OCI-LY3 (cell line): Measurements from ENCODE around the gene MBTPS2.
A peak's percentile ranks its signal among the peaks of the same experiment; 100 is the strongest.

ENCODE experiments used
- H2AFZ ChIP-seq: fragments of 200-600, 300-600 bp; shearing (Covaris generic); 2 replicates; pipeline ENCODE4 v1.6.0; 2014; ENCODE audit warnings: antibody characterized with exemption, low read depth, low read length
- H3K27ac ChIP-seq: fragments of 200-600, 300-600 bp; sonication (generic); 2 replicates; pipeline ENCODE4 v1.5.1; 2014; ENCODE audit warnings: mild to moderate bottlenecking, low read length, moderate library complexity, mixed read lengths
- H3K27me3 ChIP-seq: fragments of 200-600, 300-600 bp; sonication (generic); 2 replicates; pipeline ENCODE4 v1.6.1; 2014; ENCODE audit warnings: low read depth, low read length, mixed read lengths
- H3K36me3 ChIP-seq: fragments of 200-600, 300-600 bp; sonication (generic); replicated peaks from 2 replicates; pipeline ENCODE3; 2014; ENCODE audit warnings: low read depth, low read length, mixed read lengths
- H3K4me1 ChIP-seq: fragments of 300-600, 200-600 bp; sonication (generic); 2 replicates; pipeline ENCODE4 v1.6.1; 2014; ENCODE audit warnings: low read length, mixed read lengths
- H3K4me2 ChIP-seq: fragments of 200-600, 300-600 bp; sonication (generic); 2 replicates; pipeline ENCODE4 v1.6.1; 2014; ENCODE audit warnings: low read length, mixed read lengths
- H3K4me3 ChIP-seq: fragments of 300-600, 200-600 bp; sonication (generic); 2 replicates; pipeline ENCODE4 v1.5.1; 2014; ENCODE audit warnings: antibody characterized with exemption, mild to moderate bottlenecking, low read length, moderate library complexity
- H3K79me2 ChIP-seq: fragments of 300-600, 200-600 bp; shearing (Covaris generic); 2 replicates; pipeline ENCODE4 v1.6.1; 2014; ENCODE audit warnings: mild to moderate bottlenecking, low read length, mixed read lengths
- H3K9ac ChIP-seq: fragments of 300-600, 200-600 bp; shearing (Covaris generic); 2 replicates; pipeline ENCODE4 v1.6.0; 2014; ENCODE audit warnings: mild to moderate bottlenecking, low read length, moderate library complexity
- H3K9me3 ChIP-seq: fragments of 200-600, 300-600 bp; shearing (Covaris generic); 2 replicates; pipeline ENCODE4 v1.6.1; 2014; ENCODE audit warnings: low read length, mixed read lengths; ENCODE audit not compliant: insufficient read depth
- H4K20me1 ChIP-seq: fragments of 200-600, 300-600 bp; sonication (generic); 2 replicates; pipeline ENCODE4 v1.6.1; 2016; ENCODE audit warnings: low read length, mixed read lengths; ENCODE audit not compliant: insufficient read depth
- EZH2phosphoT487 ChIP-seq: fragments of 200-600 bp; shearing (Covaris generic); IDR thresholded peaks from 2 replicates; pipeline ENCODE4 v1.6.1; 2018; ENCODE audit warnings: antibody characterized with exemption, mixed run types, low read depth
- TF ChIP-seq, protein P1 (sequence below): fragments of 200-600, 300-600 bp; sonication (generic); IDR thresholded peaks from 2 replicates; pipeline ENCODE4 v1.5.1; 2014; ENCODE audit warnings: antibody characterized with exemption, low read length, low read depth

MBTPS2 gene

DNA sequence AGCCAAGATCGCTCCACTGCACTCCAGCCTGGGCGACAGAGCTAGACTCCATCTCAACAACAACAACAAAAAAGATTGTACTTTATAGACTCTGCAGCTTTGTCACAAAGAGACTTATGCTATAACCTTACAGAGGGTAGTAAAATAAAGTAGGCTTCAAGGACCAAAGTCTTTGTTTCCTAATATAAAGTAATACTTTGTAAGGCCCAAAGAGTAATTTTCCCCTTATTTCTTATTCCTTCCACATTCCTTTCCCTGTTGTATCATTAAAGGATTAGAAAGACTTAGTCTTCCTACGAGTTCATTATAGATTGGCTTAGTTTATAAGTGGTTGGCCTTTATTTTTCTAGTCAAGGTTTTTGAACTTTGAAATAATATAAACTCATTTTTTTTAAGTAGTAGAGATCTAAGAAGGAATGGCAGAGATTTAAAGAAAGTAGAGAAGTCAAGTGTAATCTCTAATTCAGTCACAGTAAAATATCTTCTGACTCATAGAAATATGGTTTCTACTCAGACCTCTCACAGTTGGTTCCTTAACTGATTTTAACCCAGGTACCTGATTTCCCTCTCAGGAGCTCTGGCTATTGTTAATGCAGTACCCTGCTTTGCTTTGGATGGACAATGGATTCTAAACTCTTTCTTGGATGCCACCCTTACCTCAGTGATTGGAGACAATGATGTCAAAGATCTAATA is 42.6 kb downstream of the MBTPS2 start:
- no peak overlapping the region for H2AFZ ChIP-seq
- H3K27ac ChIP-seq, result no peak overlapping the region
- H3K27me3 ChIP-seq, result no peaks in the 10 kb centered on the region
- TF ChIP-seq EZH2phosphoT487, result no peak
- TF ChIP-seq, protein P1, sequence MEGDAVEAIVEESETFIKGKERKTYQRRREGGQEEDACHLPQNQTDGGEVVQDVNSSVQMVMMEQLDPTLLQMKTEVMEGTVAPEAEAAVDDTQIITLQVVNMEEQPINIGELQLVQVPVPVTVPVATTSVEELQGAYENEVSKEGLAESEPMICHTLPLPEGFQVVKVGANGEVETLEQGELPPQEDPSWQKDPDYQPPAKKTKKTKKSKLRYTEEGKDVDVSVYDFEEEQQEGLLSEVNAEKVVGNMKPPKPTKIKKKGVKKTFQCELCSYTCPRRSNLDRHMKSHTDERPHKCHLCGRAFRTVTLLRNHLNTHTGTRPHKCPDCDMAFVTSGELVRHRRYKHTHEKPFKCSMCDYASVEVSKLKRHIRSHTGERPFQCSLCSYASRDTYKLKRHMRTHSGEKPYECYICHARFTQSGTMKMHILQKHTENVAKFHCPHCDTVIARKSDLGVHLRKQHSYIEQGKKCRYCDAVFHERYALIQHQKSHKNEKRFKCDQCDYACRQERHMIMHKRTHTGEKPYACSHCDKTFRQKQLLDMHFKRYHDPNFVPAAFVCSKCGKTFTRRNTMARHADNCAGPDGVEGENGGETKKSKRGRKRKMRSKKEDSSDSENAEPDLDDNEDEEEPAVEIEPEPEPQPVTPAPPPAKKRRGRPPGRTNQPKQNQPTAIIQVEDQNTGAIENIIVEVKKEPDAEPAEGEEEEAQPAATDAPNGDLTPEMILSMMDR, result no peak
- no peak overlapping the region for H3K4me2 ChIP-seq
- no peaks in the 10 kb centered on the region for H3K9me3 ChIP-seq
- no peaks in the 10 kb centered on the region for H3K79me2 ChIP-seq
- H3K4me3 ChIP-seq, result no peak overlapping the region
- peaks cover 11% of the 10 kb centered on the region for H3K36me3 ChIP-seq
- no peaks in the 10 kb centered on the region for H4K20me1 ChIP-seq
- peaks cover 15% of the 10 kb centered on the region for H3K4me1 ChIP-seq
- H3K9ac ChIP-seq, result no peak overlapping the region

DNA sequence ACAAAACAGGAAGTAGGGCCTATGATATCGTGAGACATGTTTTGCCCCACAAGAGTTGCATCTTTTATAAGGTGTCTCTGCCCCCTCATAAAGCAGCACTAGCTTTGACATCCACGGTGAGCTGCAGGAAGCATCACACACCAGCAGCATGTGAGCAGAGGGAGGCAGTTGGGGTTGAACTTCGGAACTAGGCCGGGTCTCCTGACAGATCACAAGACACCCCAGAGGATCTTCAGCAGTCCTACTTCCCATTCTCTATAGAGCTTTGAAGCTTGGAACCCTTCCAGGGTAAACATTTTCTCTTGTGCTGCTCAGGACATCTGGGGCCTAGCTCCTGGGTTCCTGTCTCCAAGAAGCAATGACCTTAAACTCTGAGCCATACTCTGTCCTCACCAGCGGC is 43.8 kb downstream of the MBTPS2 start:
- Histone ChIP-seq H3K9ac (no peak overlapping the region), H2AFZ (0 out of 2 replicates have a peak overlapping the region, but pooled peaks have one; percentile 25), H3K4me3 (no peak overlapping the region), H3K36me3 (peaks cover 11% of the 10 kb centered on the region), H3K27ac (peak overlapping the region; percentile 10; the same call in 1 of the 2 replicates), H3K27me3 (no peaks in the 10 kb centered on the region), H3K79me2 (no peaks in the 10 kb centered on the region), H3K4me2 (peak overlapping the region; percentile 18; the same call in 1 of the 2 replicates), H4K20me1 (no peaks in the 10 kb centered on the region), H3K4me1 (peaks cover 15% of the 10 kb centered on the region), H3K9me3 (no peaks in the 10 kb centered on the region)
- no peak for TF ChIP-seq EZH2phosphoT487
- TF ChIP-seq, protein P1, result no peak

DNA sequence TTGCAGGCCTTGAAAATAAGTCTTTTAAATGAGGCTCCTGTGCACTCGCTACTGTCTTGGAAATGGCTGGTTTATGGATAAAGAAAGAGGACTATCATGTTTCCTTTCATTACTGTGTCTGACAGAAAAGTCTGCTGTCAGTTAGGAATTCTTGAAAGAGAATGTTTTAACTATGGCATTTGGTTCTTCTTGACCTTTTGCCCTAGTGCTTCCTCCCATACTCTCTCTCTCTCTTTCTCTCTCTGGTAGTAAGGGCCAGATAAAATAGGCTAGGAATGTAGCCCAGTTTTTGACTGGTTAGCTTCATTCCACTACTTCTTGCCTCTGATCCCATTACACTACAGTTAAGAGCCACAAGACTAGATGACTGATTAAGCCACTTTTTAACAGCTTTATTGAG is 46.2 kb downstream of the MBTPS2 start:
- H3K4me2 ChIP-seq, result no peak overlapping the region
- TF ChIP-seq, protein P1, result no peak
- TF ChIP-seq EZH2phosphoT487, result no peak
- no peak overlapping the region for H2AFZ ChIP-seq
- no peak overlapping the region for H3K27ac ChIP-seq
- no peak overlapping the region for H3K4me3 ChIP-seq
- peaks cover 15% of the 10 kb centered on the region for H3K4me1 ChIP-seq
- H3K79me2 ChIP-seq, result no peaks in the 10 kb centered on the region
- no peaks in the 10 kb centered on the region for H3K27me3 ChIP-seq
- H3K9me3 ChIP-seq, result no peaks in the 10 kb centered on the region
- no peaks in the 10 kb centered on the region for H4K20me1 ChIP-seq
- H3K36me3 ChIP-seq, result peaks cover 11% of the 10 kb centered on the region
- no peak overlapping the region for H3K9ac ChIP-seq

DNA sequence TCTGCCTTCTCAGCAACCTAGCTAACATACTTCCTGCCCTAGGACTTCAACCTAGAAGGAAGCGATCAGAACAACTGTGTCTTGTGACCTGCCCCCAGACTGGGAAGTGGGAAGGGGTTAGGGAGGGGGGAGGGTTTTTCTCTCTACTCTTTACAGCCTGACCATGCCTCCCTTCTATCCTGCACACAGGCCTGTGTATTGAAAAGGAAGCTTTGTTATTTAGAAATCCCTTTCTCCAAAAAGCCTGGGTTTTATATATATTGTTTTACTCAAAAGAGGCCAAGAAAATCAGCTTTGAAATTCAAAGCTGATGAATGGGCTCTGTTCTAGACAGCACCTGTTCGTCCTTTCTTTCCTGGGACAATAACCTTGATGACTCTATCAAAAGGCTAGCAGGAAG is 65.9 kb downstream of the MBTPS2 start:
- Histone ChIP-seq H3K4me2 (no peak overlapping the region), H3K36me3 (no peaks in the 10 kb centered on the region), H3K9me3 (no peaks in the 10 kb centered on the region), H3K4me1 (no peaks in the 10 kb centered on the region), H3K79me2 (no peaks in the 10 kb centered on the region), H3K9ac (no peak overlapping the region), H4K20me1 (no peaks in the 10 kb centered on the region), H3K4me3 (no peak overlapping the region), H2AFZ (no peak overlapping the region), H3K27me3 (no peaks in the 10 kb centered on the region), H3K27ac (no peak overlapping the region)
- TF ChIP-seq, protein P1, result no peak
- TF ChIP-seq EZH2phosphoT487, result no peak
